ENCODE data around the gene DENND2D. TPM values are rescaled to one million over a fixed set of nuclear protein-coding genes. Genes with fewer than 3 reads are reported as not detected.

DENND2D gene
- total RNA-seq, 1 experiment from 2014 or later = 0.11 TPM

DNA sequence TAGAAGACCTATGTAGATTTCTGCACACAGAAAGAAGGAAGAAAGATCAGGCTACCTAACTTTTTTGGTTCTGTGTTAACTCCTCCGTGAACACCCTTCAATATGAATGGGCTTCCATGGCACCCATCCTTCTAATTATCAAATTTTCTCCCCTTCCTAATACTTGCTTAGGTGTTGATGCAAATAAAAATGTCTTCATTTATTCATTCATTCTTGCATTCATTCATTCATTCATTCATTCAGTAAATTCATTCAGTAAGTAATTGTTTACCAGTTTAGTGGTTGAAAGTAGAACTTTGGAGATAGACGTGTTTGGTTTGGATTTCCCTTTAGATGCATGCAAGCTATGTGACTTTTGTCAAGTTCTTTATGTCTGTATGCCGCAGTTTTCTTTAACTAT lies 31.7 kb upstream of the DENND2D start:
- Histone ChIP-seq H3K27me3 (ENCODE audit: insufficient read depth, low read length) (no peaks in the 10 kb centered on the region), H4K20me1 (ENCODE audit: control insufficient read depth, insufficient read depth, insufficient read length) (no peaks in the 10 kb centered on the region), H2BK15ac (ENCODE audit: low read depth, low read length) (no peak overlapping the region), H3K4ac (ENCODE audit: low read depth, low read length) (no peak overlapping the region), H3K9ac (ENCODE audit: extremely low read depth, insufficient read length, low read length) (no peak overlapping the region), H2BK20ac (ENCODE audit: low read depth, low read length, poor library complexity, severe bottlenecking) (no peak overlapping the region), H3K23me2 (ENCODE audit: insufficient read length, low read depth, low read length, poor library complexity, severe bottlenecking) (no peaks in the 10 kb centered on the region), H2AK5ac (ENCODE audit: insufficient read length, low read length) (no peak overlapping the region), H3K4me2 (ENCODE audit: insufficient read depth, insufficient read length, low read length) (no peak overlapping the region), H2BK120ac (ENCODE audit: low read depth, low read length, poor library complexity, severe bottlenecking) (no peak overlapping the region), H4K5ac (ENCODE audit: insufficient read length, low read depth, low read length) (no peak overlapping the region), H3K9me3 (ENCODE audit: control insufficient read depth, low read depth, low read length) (no peaks in the 10 kb centered on the region), H4K91ac (ENCODE audit: insufficient read length, low read depth, low read length) (no peak overlapping the region), H3K14ac (ENCODE audit: insufficient read depth, low read length) (no peak overlapping the region), H3K23ac (ENCODE audit: insufficient read length, low read depth, low read length) (no peak overlapping the region), H3K27ac (ENCODE audit: insufficient read length, low read depth, low read length) (no peak overlapping the region), H2BK5ac (ENCODE audit: insufficient read length, low read length) (no peak overlapping the region), H2BK12ac (ENCODE audit: insufficient read length, low read depth, low read length) (no peak overlapping the region), H3K79me1 (ENCODE audit: insufficient read depth, low read depth, low read length, poor library complexity, severe bottlenecking) (no peaks in the 10 kb centered on the region), H3K56ac (ENCODE audit: insufficient read length, low read depth, low read length) (no peak overlapping the region), H3K18ac (ENCODE audit: insufficient read length, low read depth, low read length) (no peak overlapping the region), H3K79me2 (ENCODE audit: insufficient read depth, low read length) (no peaks in the 10 kb centered on the region), H2AFZ (ENCODE audit: low read length) (no peak overlapping the region), H3K4me1 (ENCODE audit: insufficient read depth, low read length) (no peaks in the 10 kb centered on the region), H3T11ph (ENCODE audit: low read length) (no peak overlapping the region), H4K8ac (replicated peaks; ENCODE audit: insufficient read length, low read depth, low read length) (no peak overlapping the region)
- TF ChIP-seq, protein P1, sequence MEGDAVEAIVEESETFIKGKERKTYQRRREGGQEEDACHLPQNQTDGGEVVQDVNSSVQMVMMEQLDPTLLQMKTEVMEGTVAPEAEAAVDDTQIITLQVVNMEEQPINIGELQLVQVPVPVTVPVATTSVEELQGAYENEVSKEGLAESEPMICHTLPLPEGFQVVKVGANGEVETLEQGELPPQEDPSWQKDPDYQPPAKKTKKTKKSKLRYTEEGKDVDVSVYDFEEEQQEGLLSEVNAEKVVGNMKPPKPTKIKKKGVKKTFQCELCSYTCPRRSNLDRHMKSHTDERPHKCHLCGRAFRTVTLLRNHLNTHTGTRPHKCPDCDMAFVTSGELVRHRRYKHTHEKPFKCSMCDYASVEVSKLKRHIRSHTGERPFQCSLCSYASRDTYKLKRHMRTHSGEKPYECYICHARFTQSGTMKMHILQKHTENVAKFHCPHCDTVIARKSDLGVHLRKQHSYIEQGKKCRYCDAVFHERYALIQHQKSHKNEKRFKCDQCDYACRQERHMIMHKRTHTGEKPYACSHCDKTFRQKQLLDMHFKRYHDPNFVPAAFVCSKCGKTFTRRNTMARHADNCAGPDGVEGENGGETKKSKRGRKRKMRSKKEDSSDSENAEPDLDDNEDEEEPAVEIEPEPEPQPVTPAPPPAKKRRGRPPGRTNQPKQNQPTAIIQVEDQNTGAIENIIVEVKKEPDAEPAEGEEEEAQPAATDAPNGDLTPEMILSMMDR (conservative IDR thresholded peaks at IDR 0.05) = no peak
- H3K27ac Mint-ChIP-seq = no peak overlapping the region
- H3K27me3 Mint-ChIP-seq (ENCODE audit: low read depth) = peaks cover 14% of the 10 kb centered on the region
- H3K36me3 Mint-ChIP-seq (ENCODE audit: insufficient read depth in 1 of 3, low read depth in 3 of 3) = peaks cover 0 to 5% (median 0%) of the 10 kb centered on the region in 3 experiments; a peak in 1 of 7 replicates
- peaks cover 0 to 3% of the 10 kb centered on the region in 2 experiments; a peak in 1 of 5 replicates for H3K9me3 Mint-ChIP-seq
- no peak for DNase-seq
- H3K4me1 Mint-ChIP-seq = peaks cover 14 to 20% of the 10 kb centered on the region in 2 experiments
- no CpG with 5 or more reads among the region's 3 CpGs for WGBS (ENCODE audit: extremely low coverage, insufficient read length, low lambda C conversion rate)
- H3K4me3 Mint-ChIP-seq = no peak overlapping the region

Data from H9 (cell line).